ENCODE results near the gene SPRR5. TPM values are rescaled to one million over a fixed set of nuclear protein-coding genes. Genes with fewer than 3 reads are reported as not detected.

The SPRR5 gene
- polyA plus RNA-seq, 1 of the 3 experiments (the other 2 are of a cell fraction), result not detected

DNA sequence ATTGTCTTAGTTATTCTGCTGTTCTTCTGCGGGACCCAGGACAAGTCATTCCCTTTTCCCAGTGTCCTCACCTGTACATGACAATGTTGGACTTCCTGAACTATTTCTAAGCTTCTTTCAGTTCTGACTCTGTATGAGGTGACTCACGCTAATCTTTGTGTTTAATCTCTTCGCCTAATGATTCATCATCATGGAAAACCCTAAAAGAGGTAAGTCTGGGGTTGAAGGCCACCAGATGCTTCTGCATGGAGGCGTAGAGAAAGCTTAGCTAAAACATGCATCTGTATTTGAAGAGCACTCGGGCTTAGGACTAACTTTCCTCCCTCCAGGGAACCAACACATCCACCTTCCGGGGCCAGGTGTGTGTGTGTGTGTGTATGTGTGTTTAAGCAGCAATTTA, 7.4 kb downstream of the SPRR5 start:
- Histone ChIP-seq H3K4me1 (ENCODE audit: control insufficient read depth in 1 of 2, insufficient read depth in 2 of 2, low read depth in 1 of 2, low read length in 1 of 2) (no peaks in the 10 kb centered on the region), H3K9me2 (no peaks in the 10 kb centered on the region), H4K20me1 (ENCODE audit: insufficient read depth) (no peaks in the 10 kb centered on the region), H3K9me3 (no peaks in the 10 kb centered on the region), H3K4me3 (ENCODE audit: low read depth in 2 of 2, low read length in 1 of 2) (no peak overlapping the region), H3K27me3 (ENCODE audit: insufficient read depth) (peaks cover 22% of the 10 kb centered on the region; the same call in 1 of the 2 replicates), H3K27ac (ENCODE audit: low read depth in 2 of 2, low read length in 1 of 2) (no peak overlapping the region), H3K79me2 (ENCODE audit: insufficient read depth) (no peaks in the 10 kb centered on the region), H2AFZ (ENCODE audit: low read depth) (no peak overlapping the region), H3K4me2 (no peak overlapping the region), H3K36me3 (replicated peaks in 1 of 2; ENCODE audit: control insufficient read depth in 1 of 2, insufficient read depth in 2 of 2, low read length in 1 of 2) (no peaks in the 10 kb centered on the region), H3F3A (replicated peaks; ENCODE audit: insufficient read depth) (no peaks in the 10 kb centered on the region), H3K9ac (no peak overlapping the region)
- no peak for DNase-seq
- ChIA-PET CTCF (interaction anchor here (0.8 kb wide), 1 partner anchor 11 kb away, joined by 3 read pairs; no protein-coding TSS in a partner anchor), POLR2A (no interaction called here)
- TF ChIP-seq NRF1 (IDR thresholded peaks at IDR 0.05; ENCODE audit: low read depth, low read length) (no peak), FOXJ3 (CRISPR knock-in tag; IDR thresholded peaks at IDR 0.05) (no peak), TAF1 (IDR thresholded peaks at IDR 0.05; ENCODE audit: borderline replicate concordance, low read depth, low read length) (no peak), JUND (IDR thresholded peaks at IDR 0.05) (0 out of 2 replicates have a peak, but pooled peaks have one; percentile 11)
- TF ChIP-seq, protein P1, sequence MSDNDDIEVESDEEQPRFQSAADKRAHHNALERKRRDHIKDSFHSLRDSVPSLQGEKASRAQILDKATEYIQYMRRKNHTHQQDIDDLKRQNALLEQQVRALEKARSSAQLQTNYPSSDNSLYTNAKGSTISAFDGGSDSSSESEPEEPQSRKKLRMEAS (IDR thresholded peaks at IDR 0.05; ENCODE audit: low read depth), result no peak
- 2% methylated on average over 6 of the region's 6 CpGs for WGBS (ENCODE audit: low lambda C conversion rate)

DNA sequence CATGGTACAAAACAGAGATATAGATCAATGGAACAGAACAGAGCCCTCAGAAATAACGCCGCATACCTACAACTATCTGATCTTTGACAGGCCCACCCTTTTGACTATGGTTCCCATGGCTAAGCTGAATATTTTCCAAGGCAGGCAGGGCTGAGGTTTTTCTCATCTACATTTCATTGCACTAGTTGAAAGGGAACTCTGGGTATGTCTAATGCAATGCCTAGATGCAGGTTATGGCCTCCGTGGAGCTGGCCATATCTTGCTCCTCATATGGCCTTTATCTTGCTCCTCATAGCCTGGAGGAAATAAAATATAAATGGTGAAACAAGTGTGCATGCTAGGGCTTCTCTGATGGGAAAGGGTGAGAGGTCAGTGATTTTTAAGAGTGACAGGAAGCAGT, 10.6 kb downstream of the SPRR5 start:
- Histone ChIP-seq H3K4me2 (no peak overlapping the region), H3K27ac (ENCODE audit: low read depth in 2 of 2, low read length in 1 of 2) (no peak overlapping the region), H3K4me1 (ENCODE audit: control insufficient read depth in 1 of 2, insufficient read depth in 2 of 2, low read depth in 1 of 2, low read length in 1 of 2) (no peaks in the 10 kb centered on the region), H3K4me3 (ENCODE audit: low read depth in 2 of 2, low read length in 1 of 2) (no peak overlapping the region), H2AFZ (ENCODE audit: low read depth) (no peak overlapping the region), H3K79me2 (ENCODE audit: insufficient read depth) (no peaks in the 10 kb centered on the region), H4K20me1 (ENCODE audit: insufficient read depth) (no peaks in the 10 kb centered on the region), H3F3A (replicated peaks; ENCODE audit: insufficient read depth) (no peaks in the 10 kb centered on the region), H3K27me3 (ENCODE audit: insufficient read depth) (peaks cover 10% of the 10 kb centered on the region; the same call in 1 of the 2 replicates), H3K9me3 (no peaks in the 10 kb centered on the region), H3K9ac (no peak overlapping the region), H3K36me3 (replicated peaks in 1 of 2; ENCODE audit: control insufficient read depth in 1 of 2, insufficient read depth in 2 of 2, low read length in 1 of 2) (no peaks in the 10 kb centered on the region), H3K9me2 (no peaks in the 10 kb centered on the region)
- POLR2A ChIA-PET, result no interaction called here
- DNase-seq, result no peak
- TF ChIP-seq, protein P2, sequence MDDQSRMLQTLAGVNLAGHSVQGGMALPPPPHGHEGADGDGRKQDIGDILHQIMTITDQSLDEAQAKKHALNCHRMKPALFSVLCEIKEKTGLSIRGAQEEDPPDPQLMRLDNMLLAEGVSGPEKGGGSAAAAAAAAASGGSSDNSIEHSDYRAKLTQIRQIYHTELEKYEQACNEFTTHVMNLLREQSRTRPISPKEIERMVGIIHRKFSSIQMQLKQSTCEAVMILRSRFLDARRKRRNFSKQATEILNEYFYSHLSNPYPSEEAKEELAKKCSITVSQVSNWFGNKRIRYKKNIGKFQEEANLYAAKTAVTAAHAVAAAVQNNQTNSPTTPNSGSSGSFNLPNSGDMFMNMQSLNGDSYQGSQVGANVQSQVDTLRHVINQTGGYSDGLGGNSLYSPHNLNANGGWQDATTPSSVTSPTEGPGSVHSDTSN (IDR thresholded peaks at IDR 0.05), result no peak
- TF ChIP-seq ELF1 (IDR thresholded peaks at IDR 0.05), result no peak
- no peak for TF ChIP-seq CHD2 (IDR thresholded peaks at IDR 0.05; ENCODE audit: low read length, partially characterized antibody)
- TF ChIP-seq, protein P1 (IDR thresholded peaks at IDR 0.05; ENCODE audit: low read depth), result no peak
- TF ChIP-seq RCOR1 (IDR thresholded peaks at IDR 0.05; ENCODE audit: low read length), result no peak
- TF ChIP-seq RFX5 (IDR thresholded peaks at IDR 0.05; ENCODE audit: low read length), result no peak
- no peak for TF ChIP-seq RXRA (IDR thresholded peaks at IDR 0.05; ENCODE audit: borderline replicate concordance, low read depth)
- TF ChIP-seq TAF1 (IDR thresholded peaks at IDR 0.05; ENCODE audit: borderline replicate concordance, low read depth, low read length), result no peak
- TF ChIP-seq MXI1 (IDR thresholded peaks at IDR 0.05; ENCODE audit: low read depth, low read length), result no peak
- CTCF ChIA-PET, result no interaction called here
- 8% methylated on average over 3 of the region's 3 CpGs for WGBS (ENCODE audit: low lambda C conversion rate)
